Neural cell (in vitro differentiated cells): ENCODE data around the gene RAI14. TPM values are rescaled to one million over a fixed set of nuclear protein-coding genes. Genes with fewer than 3 reads are reported as not detected.

Source experiments
- H2AFZ ChIP-seq: fragments of 200-600, 300-800 bp; sonication (generic), shearing (Covaris generic); 2 replicates; pipeline ENCODE4 v1.6.0; 2014; ENCODE audit warnings: low read depth, mild to moderate bottlenecking, antibody characterized with exemption, low read length, moderate library complexity
- H3F3A ChIP-seq: fragments of 200-600 bp; shearing (Covaris generic); 2 replicates; pipeline ENCODE4 v1.6.1; 2016; ENCODE audit warnings: mild to moderate bottlenecking, moderate library complexity, mixed read lengths, antibody characterized with exemption, low read length; ENCODE audit not compliant: insufficient read depth, poor library complexity, severe bottlenecking
- H3K27ac ChIP-seq: fragments of 200-600, 300-800 bp; sonication (generic), shearing (Covaris generic); 2 replicates; pipeline ENCODE4 v1.5.1; 2014; ENCODE audit warnings: mild to moderate bottlenecking, low read length, moderate library complexity
- H3K27me3 ChIP-seq: fragments of 300-800, 200-600 bp; sonication (generic), shearing (Covaris generic); 2 replicates; pipeline ENCODE4 v1.6.0; 2014; ENCODE audit warnings: mild to moderate bottlenecking, low read depth, low read length, moderate library complexity; ENCODE audit not compliant: insufficient read depth
- H3K36me3 ChIP-seq: fragments of 300-800, 200-600 bp; sonication (generic), shearing (Covaris generic); 2 replicates; pipeline ENCODE4 v1.5.1; 2014; ENCODE audit warnings: mild to moderate bottlenecking, antibody characterized with exemption, low read length, moderate library complexity; ENCODE audit not compliant: insufficient read depth
- H3K4me2 ChIP-seq: fragments of 300-800, 200-600 bp; sonication (generic), shearing (Covaris generic); 2 replicates; pipeline ENCODE4 v1.6.0; 2014; ENCODE audit warnings: mild to moderate bottlenecking, low read length
- H3K4me3 ChIP-seq: fragments of 300-800, 200-600 bp; sonication (generic), shearing (Covaris generic); 2 replicates; pipeline ENCODE4 v1.5.1; 2014; ENCODE audit warnings: mild to moderate bottlenecking, low read length, moderate library complexity
- H3K79me2 ChIP-seq: fragments of 200-600 bp; shearing (Covaris generic); replicated peaks from 2 replicates; pipeline ENCODE4 v1.6.0; 2014; ENCODE audit warnings: mild to moderate bottlenecking, low read length, moderate library complexity; ENCODE audit not compliant: insufficient read depth
- H3K9ac ChIP-seq: fragments of 300-800, 200-600 bp; sonication (generic), shearing (Covaris generic); 2 replicates; pipeline ENCODE4 v1.6.1; 2016; ENCODE audit warnings: mild to moderate bottlenecking, low read length, mixed read lengths
- H3K9me2 ChIP-seq: fragments of 200-600 bp; shearing (Covaris generic); 2 replicates; pipeline ENCODE4 v1.6.1; 2016; ENCODE audit warnings: mild to moderate bottlenecking, low read length, mixed read lengths; ENCODE audit not compliant: insufficient read depth
- H3K9me3 ChIP-seq: fragments of 200-600, 300-800 bp; sonication (generic), shearing (Covaris generic); 2 replicates; pipeline ENCODE4 v1.6.1; 2016; ENCODE audit warnings: mild to moderate bottlenecking, mixed run types, low read length, moderate library complexity, mixed read lengths
- H4K20me1 ChIP-seq: fragments of 200-600 bp; shearing (Covaris generic); 2 replicates; pipeline ENCODE4 v1.6.1; 2016; ENCODE audit warnings: mild to moderate bottlenecking, mixed run types; ENCODE audit not compliant: insufficient read depth
- CTCF ChIP-seq: fragments of 450-650 bp; IDR thresholded peaks from 2 replicates; pipeline ENCODE4 v1.5.1; 2014; ENCODE audit warnings: antibody characterized with exemption, mild to moderate bottlenecking, moderate library complexity; ENCODE audit not compliant: poor library complexity, severe bottlenecking
- EP300 ChIP-seq: fragments of 450-650 bp; conservative IDR thresholded peaks from 2 replicates; pipeline ENCODE4 v1.6.1; 2014; ENCODE audit warnings: antibody characterized with exemption, mild to moderate bottlenecking, moderate library complexity; ENCODE audit not compliant: poor library complexity, severe bottlenecking
- EZH2 ChIP-seq: fragments of 200-600, 300-800 bp; shearing (Covaris generic), sonication (generic); IDR thresholded peaks from 2 replicates; pipeline ENCODE4 v1.6.1; 2014; ENCODE audit warnings: antibody characterized with exemption, low read length, borderline replicate concordance, mild to moderate bottlenecking; ENCODE audit not compliant: insufficient read depth, poor library complexity, severe bottlenecking
- MXI1 ChIP-seq: fragments of 450-650 bp; conservative IDR thresholded peaks from 2 replicates; pipeline ENCODE4 v1.6.1; 2014; ENCODE audit warnings: antibody characterized with exemption, mild to moderate bottlenecking; ENCODE audit not compliant: poor library complexity, severe bottlenecking
- POLR2AphosphoS5 ChIP-seq: IDR thresholded peaks from 2 replicates; pipeline ENCODE4 v1.6.1; 2012
- RAD21 ChIP-seq: fragments of 450-650 bp; conservative IDR thresholded peaks from 2 replicates; pipeline ENCODE4 v1.6.1; 2014; ENCODE audit warnings: antibody characterized with exemption, mild to moderate bottlenecking, moderate library complexity
- REST ChIP-seq: IDR thresholded peaks from 2 replicates; pipeline ENCODE4 v1.6.1; 2012; ENCODE audit warnings: borderline replicate concordance
- SMC3 ChIP-seq: fragments of 450-650 bp; conservative IDR thresholded peaks from 2 replicates; pipeline ENCODE4 v1.6.1; 2014; ENCODE audit warnings: antibody characterized with exemption, mild to moderate bottlenecking, moderate library complexity; ENCODE audit not compliant: poor library complexity
- TAF1 ChIP-seq: IDR thresholded peaks from 2 replicates; pipeline ENCODE4 v1.6.1; 2012; ENCODE audit warnings: low read depth
- polyA plus RNA-seq: library from polyadenylated mRNA; depleted of rRNA; stranded (reverse); fragments of >200 nt; gene quantifications from 2 replicates; pipeline ENCODE4 v1.2.3, GENCODE V29; 2014

RAI14 gene
- polyA plus RNA-seq, 1 donor from 2014 or later, result 7.8 TPM

- Histone ChIP-seq H3K9ac (no peak overlapping the region), H2AFZ (no peak overlapping the region)
- TF ChIP-seq RAD21 (no peak), POLR2AphosphoS5 (no peak), EZH2 (no peak), MXI1 (no peak), SMC3 (no peak), TAF1 (no peak)
Measured at GRCh38 chr5:34859253-34859652, 203.1 kb downstream of the RAI14 start.

GRCh38 chr5:34863946-34864345 is 207.8 kb downstream of the RAI14 start:
- Histone ChIP-seq H2AFZ (no peak overlapping the region), H3K9me3 (no peaks in the 10 kb centered on the region), H3K27ac (no peak overlapping the region), H3F3A (no peaks in the 10 kb centered on the region), H3K79me2 (no peaks in the 10 kb centered on the region), H3K36me3 (no peaks in the 10 kb centered on the region), H3K27me3 (no peaks in the 10 kb centered on the region), H3K4me2 (no peak overlapping the region), H3K9ac (no peak overlapping the region), H3K9me2 (no peaks in the 10 kb centered on the region), H3K4me3 (no peak overlapping the region), H4K20me1 (no peaks in the 10 kb centered on the region)
- TF ChIP-seq SMC3 (no peak), EP300 (no peak), REST (no peak), MXI1 (no peak), RAD21 (no peak), CTCF (no peak), EZH2 (no peak), POLR2AphosphoS5 (no peak), TAF1 (no peak)

More at GRCh38 chr5:34859253-34859652, 203.1 kb downstream of the RAI14 start:
- Histone ChIP-seq H3K9me2 (no peaks in the 10 kb centered on the region), H3K36me3 (no peaks in the 10 kb centered on the region), H3K79me2 (no peaks in the 10 kb centered on the region), H3K27me3 (peaks cover 16% of the 10 kb centered on the region), H3F3A (no peaks in the 10 kb centered on the region), H3K27ac (no peak overlapping the region), H3K4me3 (no peak overlapping the region), H4K20me1 (no peaks in the 10 kb centered on the region), H3K4me2 (no peak overlapping the region), H3K9me3 (no peaks in the 10 kb centered on the region)
